GM12878 (cell line): ENCODE results near the gene SENP6.

Experiments used
- CTCF ChIP-seq, 3 experiments: IDR thresholded peaks in 2 of 3; conservative IDR thresholded peaks in 1 of 3; 2 replicates each; pipeline ENCODE4 v1.5.1; 2011; ENCODE audit warnings: low read depth in 3 of 3, low read length in 3 of 3, mild to moderate bottlenecking in 3 of 3, control low read depth in 2 of 3, moderate library complexity in 2 of 3, inconsistent platforms in 1 of 3, mixed read lengths in 1 of 3; ENCODE audit not compliant: control insufficient read depth in 2 of 3, insufficient read depth in 1 of 3; ENCODE audit errors: extremely low read depth in 1 of 3
- IRF5 ChIP-seq: fragments of 450-650 bp; IDR thresholded peaks from 2 replicates; pipeline ENCODE4 v1.6.1; 2017; ENCODE audit warnings: borderline replicate concordance
- SUZ12 ChIP-seq: fragments of 200-600 bp; sonication (generic); IDR thresholded peaks from one replicate; pipeline ENCODE4 v1.6.1; 2018; ENCODE audit warnings: antibody characterized with exemption, mild to moderate bottlenecking; ENCODE audit not compliant: unreplicated experiment

GRCh38 chr6:75579951-75580350 lies 21.7 kb upstream of the SENP6 start:
- TF ChIP-seq CTCF (IDR thresholded peaks at IDR 0.05 in 2 of 3, conservative IDR thresholded peaks at IDR 0.05 in 1 of 3; ENCODE audit: control insufficient read depth in 2 of 3, extremely low read depth in 1 of 3, insufficient read depth in 1 of 3, low read depth in 3 of 3, low read length in 3 of 3) (no peak), IRF5 (no peak), SUZ12 (no peak)
